ENCODE data around the gene LRRC51. TPM values are rescaled to one million over a fixed set of nuclear protein-coding genes. Genes with fewer than 3 reads are reported as not detected.
A peak's percentile ranks its signal among the peaks of the same experiment; 100 is the strongest.

LRRC51 gene
- total and polyA plus RNA-seq, 2 of the 4 experiments (the other 2 are of a cell fraction): 5.3 to 5.6 TPM

DNA sequence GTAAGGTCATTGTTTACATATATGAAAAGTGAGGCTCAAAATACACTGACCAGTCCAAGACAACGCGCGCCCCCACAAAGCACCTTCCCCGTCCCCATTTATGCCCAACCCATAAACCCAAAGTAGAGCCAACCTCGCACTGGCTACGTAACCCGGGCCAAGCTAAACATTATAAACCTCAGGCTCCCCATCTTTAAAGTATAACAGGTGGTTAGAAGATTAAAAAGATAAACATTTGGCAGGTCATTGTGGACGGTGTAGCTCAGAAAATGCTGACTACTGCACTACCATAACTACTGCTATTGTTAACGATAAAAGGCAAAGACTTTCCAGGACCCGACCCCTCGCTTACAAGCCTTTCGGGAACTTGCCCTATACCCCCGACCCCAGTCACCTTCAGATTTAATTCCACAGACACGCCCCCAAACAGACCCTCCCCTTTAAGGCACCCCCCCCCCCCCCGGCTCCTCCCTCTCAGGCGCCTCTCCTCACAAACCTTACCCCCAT lies 778 bp upstream of the LRRC51 start:
- Histone ChIP-seq H2BK20ac (ENCODE audit: low read depth, low read length) (no peak overlapping the region), H2AK9ac (replicated peaks; ENCODE audit: low read depth, low read length, poor library complexity) (peak overlapping the region; percentile 87), H4K91ac (ENCODE audit: insufficient read depth, low read depth, low read length) (no peak overlapping the region), H3K27ac (ENCODE audit: insufficient read depth, low read length) (peak overlapping the region; percentile 12; the same call in 1 of the 2 replicates), H3K14ac (replicated peaks; ENCODE audit: low read depth, low read length) (peak overlapping the region; percentile 86), H3K18ac (ENCODE audit: low read depth, low read length) (no peak overlapping the region), H3K23ac (ENCODE audit: low read depth, low read length) (peak overlapping the region; percentile 82), H3K27me3 (ENCODE audit: control insufficient read depth, insufficient read depth, low read length) (no peaks in the 10 kb centered on the region), H3K4me2 (ENCODE audit: low read depth, low read length) (peak overlapping the region; percentile 89), H3K4me1 (ENCODE audit: control insufficient read depth, insufficient read depth, low read length) (peaks cover 3% of the 10 kb centered on the region), H2BK120ac (ENCODE audit: low read depth, low read length) (0 out of 2 replicates have a peak overlapping the region, but pooled peaks have one; percentile 32), H3K4me3 (ENCODE audit: insufficient read depth, low read depth, low read length) (peak overlapping the region; percentile 57), H3K79me1 (ENCODE audit: low read depth in 1 of 2, low read length in 2 of 2) (peaks cover 21 to 43% of the 10 kb centered on the region in 2 experiments), H3K9ac (ENCODE audit: low read depth, low read length) (peak overlapping the region; percentile 60), H3K9me1 (ENCODE audit: insufficient read depth, low read length) (0 out of 2 replicates have a peak, but pooled peaks cover 4% of the 10 kb centered on the region), H3K4ac (ENCODE audit: low read depth, low read length) (peak overlapping the region; percentile 11; the same call in 1 of the 2 replicates), H2AK5ac (ENCODE audit: low read depth, low read length) (peak overlapping the region; percentile 57; the same call in 1 of the 2 replicates), H3K56ac (ENCODE audit: extremely low read depth, insufficient read depth, low read length) (peak overlapping the region; percentile 30; the same call in 1 of the 2 replicates), H3K36me3 (ENCODE audit: control insufficient read depth, insufficient read depth, low read length) (no peaks in the 10 kb centered on the region), H4K5ac (ENCODE audit: low read depth, low read length) (no peak overlapping the region; the same call in 1 of the 2 replicates), H2AFZ (replicated peaks; ENCODE audit: low read length, poor library complexity) (peak overlapping the region; percentile 93), H4K20me1 (ENCODE audit: insufficient read depth, low read length) (no peaks in the 10 kb centered on the region), H4K8ac (ENCODE audit: low read depth in 2 of 2, low read length in 2 of 2) (peak overlapping the region in 1 of 2 experiments; percentile 46; a peak in 1 of 4 replicates), H2BK5ac (ENCODE audit: low read depth, low read length, poor library complexity, severe bottlenecking) (no peak overlapping the region), H3K9me3 (ENCODE audit: control insufficient read depth, insufficient read depth, low read length) (no peaks in the 10 kb centered on the region), H2BK15ac (ENCODE audit: low read depth, low read length) (no peak overlapping the region)
- ChIA-PET CTCF (no interaction called here), POLR2A (ENCODE audit: unreplicated experiment) (no interaction called here)
- ATAC-seq (ENCODE audit: low read depth) (peak; percentile 47), DNase-seq (no peak)
- no TSS peak for BruUV-seq (replicated peaks)
- WGBS, 2 experiments (ENCODE audit: extremely low coverage in 2 of 2, insufficient read length in 1 of 2): 0% methylated on average over 2 of the region's 16 CpGs; no CpG with 5 or more reads in 1 of the 2 experiments
- TF ChIP-seq MAFK (IDR thresholded peaks at IDR 0.05; ENCODE audit: low read depth, low read length) (peak; percentile 91), MXI1 (IDR thresholded peaks at IDR 0.05; ENCODE audit: borderline replicate concordance, low read depth, low read length) (no peak), RFX5 (IDR thresholded peaks at IDR 0.05; ENCODE audit: low read depth, low read length) (no peak), CEBPB (IDR thresholded peaks at IDR 0.05; ENCODE audit: low read depth, low read length) (no peak), RAD21 (IDR thresholded peaks at IDR 0.05; ENCODE audit: low read length) (no peak), NFE2L2 (IDR thresholded peaks at IDR 0.05; ENCODE audit: low read depth, low read length) (no peak)
- TF ChIP-seq, protein P1, sequence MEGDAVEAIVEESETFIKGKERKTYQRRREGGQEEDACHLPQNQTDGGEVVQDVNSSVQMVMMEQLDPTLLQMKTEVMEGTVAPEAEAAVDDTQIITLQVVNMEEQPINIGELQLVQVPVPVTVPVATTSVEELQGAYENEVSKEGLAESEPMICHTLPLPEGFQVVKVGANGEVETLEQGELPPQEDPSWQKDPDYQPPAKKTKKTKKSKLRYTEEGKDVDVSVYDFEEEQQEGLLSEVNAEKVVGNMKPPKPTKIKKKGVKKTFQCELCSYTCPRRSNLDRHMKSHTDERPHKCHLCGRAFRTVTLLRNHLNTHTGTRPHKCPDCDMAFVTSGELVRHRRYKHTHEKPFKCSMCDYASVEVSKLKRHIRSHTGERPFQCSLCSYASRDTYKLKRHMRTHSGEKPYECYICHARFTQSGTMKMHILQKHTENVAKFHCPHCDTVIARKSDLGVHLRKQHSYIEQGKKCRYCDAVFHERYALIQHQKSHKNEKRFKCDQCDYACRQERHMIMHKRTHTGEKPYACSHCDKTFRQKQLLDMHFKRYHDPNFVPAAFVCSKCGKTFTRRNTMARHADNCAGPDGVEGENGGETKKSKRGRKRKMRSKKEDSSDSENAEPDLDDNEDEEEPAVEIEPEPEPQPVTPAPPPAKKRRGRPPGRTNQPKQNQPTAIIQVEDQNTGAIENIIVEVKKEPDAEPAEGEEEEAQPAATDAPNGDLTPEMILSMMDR (conservative IDR thresholded peaks at IDR 0.05; ENCODE audit: low read depth, low read length): no peak
- TF ChIP-seq, protein P2, sequence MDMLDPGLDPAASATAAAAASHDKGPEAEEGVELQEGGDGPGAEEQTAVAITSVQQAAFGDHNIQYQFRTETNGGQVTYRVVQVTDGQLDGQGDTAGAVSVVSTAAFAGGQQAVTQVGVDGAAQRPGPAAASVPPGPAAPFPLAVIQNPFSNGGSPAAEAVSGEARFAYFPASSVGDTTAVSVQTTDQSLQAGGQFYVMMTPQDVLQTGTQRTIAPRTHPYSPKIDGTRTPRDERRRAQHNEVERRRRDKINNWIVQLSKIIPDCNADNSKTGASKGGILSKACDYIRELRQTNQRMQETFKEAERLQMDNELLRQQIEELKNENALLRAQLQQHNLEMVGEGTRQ (IDR thresholded peaks at IDR 0.05; ENCODE audit: low read depth, low read length): no peak
- TF ChIP-seq, protein P3, sequence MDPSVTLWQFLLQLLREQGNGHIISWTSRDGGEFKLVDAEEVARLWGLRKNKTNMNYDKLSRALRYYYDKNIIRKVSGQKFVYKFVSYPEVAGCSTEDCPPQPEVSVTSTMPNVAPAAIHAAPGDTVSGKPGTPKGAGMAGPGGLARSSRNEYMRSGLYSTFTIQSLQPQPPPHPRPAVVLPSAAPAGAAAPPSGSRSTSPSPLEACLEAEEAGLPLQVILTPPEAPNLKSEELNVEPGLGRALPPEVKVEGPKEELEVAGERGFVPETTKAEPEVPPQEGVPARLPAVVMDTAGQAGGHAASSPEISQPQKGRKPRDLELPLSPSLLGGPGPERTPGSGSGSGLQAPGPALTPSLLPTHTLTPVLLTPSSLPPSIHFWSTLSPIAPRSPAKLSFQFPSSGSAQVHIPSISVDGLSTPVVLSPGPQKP (IDR thresholded peaks at IDR 0.05; ENCODE audit: borderline replicate concordance, low read depth, low read length): no peak
- in situ Hi-C loops (cut with MboI; ENCODE audit: low sequenced_read_pairs): loop anchor here (5.0 kb wide), 1 partner anchor 43 kb away; no protein-coding TSS in a partner anchor
- intact Hi-C loops (cut with micrococcal nuclease): loop anchor here (1.0 to 2.0 kb wide), 3 partner anchors 39 to 65 kb away; no protein-coding TSS in a partner anchor
- dilution Hi-C loops (cut with HindIII; ENCODE audit: low sequenced_read_pairs, unreplicated experiment): no loop called here
